GM13976 (cell line): ENCODE measurements around the gene DAPK1.
A peak's percentile ranks its signal among the peaks of the same experiment; 100 is the strongest.

Experiments used
- DNase-seq: peaks from one replicate; pipeline ENCODE4 v3.0.0; 2012; ENCODE audit warnings: low spot score
- in situ Hi-C: fragments of 300-500 bp; cut with MboI; formaldehyde crosslinking; loops from one replicate; pipeline ENCODE4 v1.12.0; 2022; ENCODE audit warnings: low sequenced_read_pairs, mixed read lengths, inconsistent platforms; ENCODE audit not compliant: unreplicated experiment
- TF ChIP-seq, protein P1 (sequence below): IDR thresholded peaks from 2 replicates; pipeline ENCODE4 v1.5.1; 2012; ENCODE audit warnings: borderline replicate concordance, mild to moderate bottlenecking; ENCODE audit not compliant: insufficient read depth; ENCODE audit errors: extremely low read depth, missing control alignments, control extremely low read depth

Gene DAPK1

DNA sequence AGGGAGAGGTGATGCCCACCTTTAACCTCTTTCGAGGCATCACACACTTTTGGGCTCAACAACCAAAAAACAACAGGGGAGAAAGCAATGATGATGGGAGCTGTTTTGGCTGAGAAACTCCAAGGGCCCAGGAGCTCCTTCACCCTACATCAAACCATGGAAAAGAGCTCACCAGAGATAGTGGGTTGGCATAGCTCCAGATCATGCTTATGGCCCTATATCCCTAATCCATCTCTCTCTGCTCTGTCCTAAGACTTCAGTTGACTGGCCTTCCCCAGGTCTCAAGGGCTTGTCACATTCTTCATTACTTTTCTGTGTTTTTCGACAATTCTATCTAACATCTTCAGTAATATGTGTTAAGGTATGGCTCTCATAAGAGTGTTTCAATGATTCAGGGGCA lies 222.5 kb downstream of the DAPK1 start:
- TF ChIP-seq, protein P1, sequence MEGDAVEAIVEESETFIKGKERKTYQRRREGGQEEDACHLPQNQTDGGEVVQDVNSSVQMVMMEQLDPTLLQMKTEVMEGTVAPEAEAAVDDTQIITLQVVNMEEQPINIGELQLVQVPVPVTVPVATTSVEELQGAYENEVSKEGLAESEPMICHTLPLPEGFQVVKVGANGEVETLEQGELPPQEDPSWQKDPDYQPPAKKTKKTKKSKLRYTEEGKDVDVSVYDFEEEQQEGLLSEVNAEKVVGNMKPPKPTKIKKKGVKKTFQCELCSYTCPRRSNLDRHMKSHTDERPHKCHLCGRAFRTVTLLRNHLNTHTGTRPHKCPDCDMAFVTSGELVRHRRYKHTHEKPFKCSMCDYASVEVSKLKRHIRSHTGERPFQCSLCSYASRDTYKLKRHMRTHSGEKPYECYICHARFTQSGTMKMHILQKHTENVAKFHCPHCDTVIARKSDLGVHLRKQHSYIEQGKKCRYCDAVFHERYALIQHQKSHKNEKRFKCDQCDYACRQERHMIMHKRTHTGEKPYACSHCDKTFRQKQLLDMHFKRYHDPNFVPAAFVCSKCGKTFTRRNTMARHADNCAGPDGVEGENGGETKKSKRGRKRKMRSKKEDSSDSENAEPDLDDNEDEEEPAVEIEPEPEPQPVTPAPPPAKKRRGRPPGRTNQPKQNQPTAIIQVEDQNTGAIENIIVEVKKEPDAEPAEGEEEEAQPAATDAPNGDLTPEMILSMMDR: no peak
- no peak for DNase-seq
- in situ Hi-C loops: no loop called here

DNA sequence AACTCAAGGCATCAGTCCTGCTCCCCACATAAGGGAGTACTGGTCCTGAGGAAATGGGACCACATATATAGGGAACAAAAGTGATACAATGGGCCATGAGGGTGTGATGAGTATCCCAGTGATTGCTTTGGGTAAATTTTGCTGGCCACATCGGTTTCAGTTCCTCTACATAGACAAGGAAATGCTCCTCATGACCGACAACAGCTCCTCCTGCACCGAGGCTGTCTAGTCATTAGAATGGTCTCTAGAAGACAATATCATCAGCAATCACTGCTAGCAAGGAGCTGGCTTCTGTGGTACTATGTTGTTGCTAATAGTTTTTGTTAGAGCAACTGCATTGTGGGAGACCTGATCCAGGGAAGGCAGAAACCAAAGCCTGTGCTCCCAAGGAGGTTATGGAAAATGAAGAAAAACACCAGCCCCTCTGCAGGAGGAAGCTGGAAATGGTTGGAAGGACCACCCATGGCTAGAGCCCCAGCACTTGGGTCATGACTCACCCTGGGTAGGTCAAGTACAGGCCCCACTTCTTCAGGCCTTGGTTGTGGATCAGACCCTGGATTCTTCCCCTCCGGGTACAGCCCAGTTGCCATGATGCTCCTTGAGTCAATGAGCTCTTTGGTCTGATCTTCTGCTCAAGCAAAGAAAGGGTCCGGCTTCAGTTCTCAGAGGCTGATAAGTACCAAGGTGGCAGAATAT lies 224.9 kb downstream of the DAPK1 start:
- in situ Hi-C loops: no loop called here
- TF ChIP-seq, protein P1: no peak
- no peak for DNase-seq

DNA sequence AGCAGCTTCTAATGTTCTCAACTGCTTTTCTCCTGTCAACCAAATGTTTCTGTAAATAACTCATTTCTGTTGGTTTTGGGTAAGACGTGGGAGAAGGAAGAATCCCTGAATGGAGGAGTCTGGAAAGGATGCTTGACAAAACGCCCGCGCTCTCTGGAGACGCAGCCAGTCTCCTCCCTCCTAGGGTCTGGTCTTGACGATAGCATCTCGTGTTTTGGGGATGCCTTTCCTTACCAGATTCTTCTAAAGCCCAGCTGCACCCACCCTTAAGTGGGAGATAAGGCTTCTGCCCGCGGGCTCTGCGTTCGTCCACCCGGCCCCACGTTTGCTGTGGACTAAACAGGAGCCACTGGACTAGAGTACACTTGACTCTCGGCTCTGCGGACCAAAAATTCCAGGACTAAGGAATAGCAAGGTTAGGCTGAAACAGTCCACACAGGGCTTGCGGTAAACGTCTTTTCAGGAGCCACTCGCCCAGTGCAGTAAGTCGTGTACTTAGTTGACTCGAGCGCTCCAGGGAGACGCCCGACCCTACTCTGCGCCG lies 227.8 kb downstream of the DAPK1 start:
- in situ Hi-C loops: no loop called here
- no peak for DNase-seq
- TF ChIP-seq, protein P1: no peak

DNA sequence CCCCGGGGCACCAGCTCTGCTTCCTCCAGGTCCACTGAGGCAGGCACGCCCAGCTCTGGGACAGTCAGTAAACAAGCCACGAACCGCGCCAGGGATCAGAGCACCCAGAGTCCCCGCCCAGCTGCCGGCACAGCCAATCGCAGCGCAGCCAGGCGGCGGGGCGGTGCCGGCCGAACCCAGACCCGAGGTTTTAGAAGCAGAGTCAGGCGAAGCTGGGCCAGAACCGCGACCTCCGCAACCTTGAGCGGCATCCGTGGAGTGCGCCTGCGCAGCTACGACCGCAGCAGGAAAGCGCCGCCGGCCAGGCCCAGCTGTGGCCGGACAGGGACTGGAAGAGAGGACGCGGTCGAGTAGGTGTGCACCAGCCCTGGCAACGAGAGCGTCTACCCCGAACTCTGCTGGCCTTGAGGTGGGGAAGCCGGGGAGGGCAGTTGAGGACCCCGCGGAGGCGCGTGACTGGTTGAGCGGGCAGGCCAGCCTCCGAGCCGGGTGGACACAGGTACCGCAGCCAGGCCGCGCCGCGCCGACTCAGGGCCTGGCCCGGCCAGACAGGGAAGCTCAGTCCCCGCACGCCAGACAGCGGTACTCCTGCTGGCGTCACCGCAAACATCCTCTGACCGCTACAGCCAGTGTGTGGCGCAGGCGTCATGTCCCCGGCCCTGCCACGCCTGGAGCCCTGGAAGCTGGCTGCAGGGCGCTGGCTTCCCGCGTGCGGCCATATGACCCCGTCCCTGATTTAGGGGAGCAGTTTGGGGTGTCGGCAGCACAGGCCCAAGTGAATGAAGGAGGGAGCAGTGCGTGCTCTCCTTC lies 228.4 kb downstream of the DAPK1 start, which contains the start of gene CTSL:
Gene CTSL, plus strand, starts transcription at position 220 of the 810 bp plus-strand sequence. CDS start 1,485 bp downstream, outside the sequence.
- in situ Hi-C loops: no loop called here
- peak; percentile 45 for DNase-seq
- TF ChIP-seq, protein P1: no peak

DNA sequence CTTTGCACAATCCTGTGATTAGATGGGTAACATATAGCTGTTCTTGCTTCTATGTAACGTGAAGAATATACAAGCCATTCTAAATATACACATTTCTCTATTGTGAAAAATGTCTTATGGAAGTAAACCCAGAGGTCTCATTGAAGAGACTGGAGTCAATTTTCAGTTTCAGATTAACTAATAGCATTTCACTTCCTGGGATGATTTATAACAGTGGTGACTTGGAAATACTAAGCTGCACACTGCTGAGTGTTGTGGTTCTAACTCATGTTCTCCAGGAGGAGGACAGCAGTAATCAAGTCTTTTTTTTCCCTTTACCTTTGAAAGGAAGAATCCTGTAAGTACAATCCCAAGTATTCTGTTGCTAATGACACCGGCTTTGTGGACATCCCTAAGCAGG lies 231.6 kb downstream of the DAPK1 start:
- DNase-seq: no peak
- in situ Hi-C loops: no loop called here
- TF ChIP-seq, protein P1: no peak

DNA sequence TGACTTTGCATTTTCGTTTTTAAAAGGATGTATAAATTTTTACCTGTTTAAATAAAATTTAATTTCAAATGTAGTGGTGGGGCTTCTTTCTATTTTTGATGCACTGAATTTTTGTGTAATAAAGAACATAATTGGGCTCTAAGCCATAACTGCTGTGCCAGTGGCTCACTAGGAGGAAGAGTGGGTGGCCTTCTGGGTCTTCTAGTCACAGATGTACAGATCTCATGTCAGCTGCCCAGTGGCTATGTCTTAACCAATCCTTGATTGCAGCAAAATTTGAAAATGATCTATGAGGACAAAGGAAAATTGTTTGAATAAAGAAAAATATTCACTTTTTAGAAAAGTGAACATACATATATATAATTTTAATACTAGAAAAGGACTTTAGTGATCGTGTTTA lies 233.7 kb downstream of the DAPK1 start:
- DNase-seq: no peak
- TF ChIP-seq, protein P1: no peak
- in situ Hi-C loops: no loop called here
